Ishikawa (cell line): ENCODE measurements around the gene TTC8.

Experiments used
- CREB1 ChIP-seq: IDR thresholded peaks from 2 replicates; pipeline ENCODE4 v1.6.1; 2012; ENCODE audit warnings: low read depth
- EP300 ChIP-seq: IDR thresholded peaks from 2 replicates; pipeline ENCODE4 v1.6.1; 2012; ENCODE audit warnings: borderline replicate concordance
- FOXM1 ChIP-seq: IDR thresholded peaks from 2 replicates; pipeline ENCODE4 v1.6.1; 2012; ENCODE audit warnings: low read depth, borderline replicate concordance
- TAF1 ChIP-seq: IDR thresholded peaks from 2 replicates; pipeline ENCODE4 v1.6.1; 2012; ENCODE audit warnings: low read depth, mild to moderate bottlenecking
- TCF12 ChIP-seq: IDR thresholded peaks from 2 replicates; pipeline ENCODE4 v1.6.1; 2012; ENCODE audit warnings: low read depth
- YY1 ChIP-seq: IDR thresholded peaks from 2 replicates; pipeline ENCODE4 v1.6.1; 2012; ENCODE audit warnings: low read depth

DNA sequence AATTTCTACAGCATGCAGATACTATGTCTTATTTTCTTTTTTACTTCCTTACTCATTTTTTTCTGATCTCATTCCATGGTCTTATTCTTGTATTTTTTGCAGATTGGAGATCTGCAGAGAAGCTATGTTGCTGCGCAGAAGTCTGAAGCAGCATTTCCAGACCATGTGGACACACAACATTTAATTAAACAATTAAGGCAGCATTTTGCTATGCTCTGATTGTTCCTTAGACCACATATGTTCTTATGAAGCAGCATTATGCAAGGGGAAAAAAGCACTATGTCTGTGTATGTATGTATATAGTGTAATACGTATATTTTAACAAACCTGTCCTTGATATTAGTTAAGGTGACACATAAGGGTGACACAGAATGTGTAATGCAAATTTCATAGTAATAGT is 52.7 kb downstream of the TTC8 start:
- no peak for TF ChIP-seq YY1
- TF ChIP-seq TAF1, result no peak
- TF ChIP-seq FOXM1, result no peak
- TF ChIP-seq EP300, result no peak
- TF ChIP-seq TCF12, result no peak
- TF ChIP-seq CREB1, result no peak
